HEK293T (cell line): ENCODE data around the gene FAXDC2.

Source experiments
- ARNT ChIP-seq: fragments of 450-650 bp; IDR thresholded peaks from 2 replicates; pipeline ENCODE4 v1.6.1; 2017; ENCODE audit warnings: mild to moderate bottlenecking
- BHLHE40 ChIP-seq: fragments of 450-650 bp; IDR thresholded peaks from 2 replicates; pipeline ENCODE4 v1.6.1; 2016; ENCODE audit warnings: mild to moderate bottlenecking, moderate library complexity, borderline replicate concordance
- CTBP1 ChIP-seq: fragments of 450-650 bp; IDR thresholded peaks from 2 replicates; pipeline ENCODE4 v1.6.1; 2016; ENCODE audit warnings: borderline replicate concordance
- FOXM1 ChIP-seq: fragments of 450-650 bp; IDR thresholded peaks from 2 replicates; pipeline ENCODE4 v1.6.1; 2017; ENCODE audit warnings: mild to moderate bottlenecking, borderline replicate concordance
- HDGF ChIP-seq: fragments of 450-650 bp; IDR thresholded peaks from 2 replicates; pipeline ENCODE4 v1.6.1; 2017; ENCODE audit warnings: antibody characterized with exemption, borderline replicate concordance
- L3MBTL2 ChIP-seq: fragments of 450-650 bp; conservative IDR thresholded peaks from 2 replicates; pipeline ENCODE4 v1.6.1; 2016; ENCODE audit warnings: mild to moderate bottlenecking
- LEF1 ChIP-seq: fragments of 450-650 bp; IDR thresholded peaks from 2 replicates; pipeline ENCODE4 v1.6.1; 2017; ENCODE audit warnings: mild to moderate bottlenecking, borderline replicate concordance
- SP1 ChIP-seq: fragments of 450-650 bp; IDR thresholded peaks from 2 replicates; pipeline ENCODE4 v1.6.1; 2017
- SUZ12 ChIP-seq: fragments of 450-650 bp; IDR thresholded peaks from 2 replicates; pipeline ENCODE4 v1.6.1; 2016; ENCODE audit warnings: mild to moderate bottlenecking
- TARDBP ChIP-seq: fragments of 450-650 bp; IDR thresholded peaks from 2 replicates; pipeline ENCODE4 v1.6.1; 2016
- TF ChIP-seq, protein P1 (sequence below): fragments of 450-650 bp; IDR thresholded peaks from 2 replicates; pipeline ENCODE4 v1.6.1; 2016

DNA sequence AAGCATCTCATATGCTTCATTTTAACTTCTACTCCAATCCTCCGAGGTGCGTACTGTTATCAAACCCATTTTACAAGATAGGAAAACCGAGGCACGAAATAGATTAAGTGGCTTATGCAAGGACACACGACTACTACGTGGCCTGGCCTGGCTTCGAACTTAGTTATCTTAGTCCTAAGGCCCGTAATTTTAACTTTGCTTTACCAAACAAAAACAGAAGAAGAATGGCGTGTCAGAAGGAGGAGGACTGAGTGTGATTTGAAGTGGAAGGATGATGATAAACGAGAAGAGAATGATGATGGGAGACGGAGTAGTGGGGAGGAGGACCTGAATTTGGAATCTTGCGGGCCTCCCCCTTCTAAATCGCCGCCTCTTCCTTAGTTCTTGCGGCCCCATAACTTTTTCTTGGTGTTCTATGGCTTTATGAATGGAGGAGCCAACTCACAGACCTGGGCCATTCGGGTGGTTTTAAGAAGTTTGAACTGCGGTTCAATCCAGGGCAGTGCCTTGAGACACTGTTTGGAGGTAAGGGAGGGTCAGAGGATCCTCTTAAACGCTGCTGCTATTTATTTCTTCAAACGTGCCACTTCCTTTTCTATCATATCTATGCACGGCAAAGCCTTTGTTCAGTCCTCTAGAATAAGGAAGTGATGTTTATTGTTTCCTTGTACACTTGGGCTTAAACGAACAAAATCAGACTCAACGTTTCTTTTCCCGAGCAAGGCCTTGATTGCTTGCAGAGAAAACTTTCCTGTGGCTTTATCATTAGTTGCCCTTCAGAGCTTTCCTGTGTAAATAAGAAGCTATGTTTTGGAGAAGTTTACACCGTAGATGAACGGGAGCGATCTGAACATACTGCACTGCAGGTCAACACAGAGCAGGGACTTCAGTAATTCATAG, 8.8 kb upstream of the FAXDC2 start:
- TF ChIP-seq BHLHE40, result no peak
- no peak for TF ChIP-seq SUZ12
- TF ChIP-seq TARDBP, result no peak
- TF ChIP-seq FOXM1, result no peak
- TF ChIP-seq LEF1, result no peak
- no peak for TF ChIP-seq SP1
- no peak for TF ChIP-seq HDGF
- TF ChIP-seq, protein P1, sequence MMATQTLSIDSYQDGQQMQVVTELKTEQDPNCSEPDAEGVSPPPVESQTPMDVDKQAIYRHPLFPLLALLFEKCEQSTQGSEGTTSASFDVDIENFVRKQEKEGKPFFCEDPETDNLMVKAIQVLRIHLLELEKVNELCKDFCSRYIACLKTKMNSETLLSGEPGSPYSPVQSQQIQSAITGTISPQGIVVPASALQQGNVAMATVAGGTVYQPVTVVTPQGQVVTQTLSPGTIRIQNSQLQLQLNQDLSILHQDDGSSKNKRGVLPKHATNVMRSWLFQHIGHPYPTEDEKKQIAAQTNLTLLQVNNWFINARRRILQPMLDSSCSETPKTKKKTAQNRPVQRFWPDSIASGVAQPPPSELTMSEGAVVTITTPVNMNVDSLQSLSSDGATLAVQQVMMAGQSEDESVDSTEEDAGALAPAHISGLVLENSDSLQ, result no peak
- TF ChIP-seq L3MBTL2, result no peak
- no peak for TF ChIP-seq ARNT
- TF ChIP-seq CTBP1, result no peak
